Heart left ventricle (tissue), 16 donors: ENCODE results near the gene SCAF4. TPM values are rescaled to one million over a fixed set of nuclear protein-coding genes. Genes with fewer than 3 reads are reported as not detected.

Source experiments
- ATAC-seq, 4 donors: fragments of 200-7000 bp; cut with Tn5 transposase; one replicate each; pipeline ENCODE4 v1.9.1; 2020 to 2022; ENCODE audit warnings: moderate library complexity in 4 of 4, mild to moderate bottlenecking in 3 of 4, moderate number of reproducible peaks in 1 of 4
- DNase-seq, 5 donors: peaks; one replicate each; pipeline ENCODE4 v3.0.0-alpha.2; 2020
- H3K27ac ChIP-seq, 12 donors: fragments of 200-600 bp; sonication (generic) in 4 of 12; one replicate each; pipeline versions ENCODE4 v1.5.0 to v1.8.0; 2016 to 2022; ENCODE audit warnings: mild to moderate bottlenecking in 2 of 12
- H3K27me3 ChIP-seq, 9 donors: fragments of 200-600 bp; sonication (generic) in 2 of 9; one replicate each; pipeline versions ENCODE4 v1.5.1 to v1.8.0; 2016 to 2022; ENCODE audit warnings: mild to moderate bottlenecking in 3 of 9
- H3K36me3 ChIP-seq, 9 donors: fragments of 200-600 bp; sonication (generic) in 2 of 9; one replicate each; pipeline versions ENCODE4 v1.5.0 to v1.8.0; 2018 to 2022; ENCODE audit warnings: mild to moderate bottlenecking in 2 of 9
- H3K4me1 ChIP-seq, 12 donors: fragments of 200-600 bp; sonication (generic) in 4 of 12; one replicate each; pipeline versions ENCODE4 v1.5.0 to v1.8.0; 2016 to 2022; ENCODE audit warnings: mild to moderate bottlenecking in 3 of 12
- H3K4me3 ChIP-seq, 12 donors: fragments of 200-600 bp; sonication (generic) in 4 of 12; one replicate each; pipeline versions ENCODE4 v1.5.0 to v1.8.0; 2017 to 2022; ENCODE audit warnings: mild to moderate bottlenecking in 9 of 12, moderate library complexity in 4 of 12
- H3K9me3 ChIP-seq, 12 donors: fragments of 200-600 bp; sonication (generic) in 4 of 12; one replicate each; pipeline versions ENCODE4 v1.5.0 to v1.8.0; 2016 to 2022; ENCODE audit warnings: mild to moderate bottlenecking in 1 of 12
- CTCF ChIP-seq, 12 donors: fragments of 200-600 bp; sonication (generic) in 4 of 12; IDR thresholded peaks; one replicate each; pipeline versions ENCODE4 v1.5.0 to v1.8.0; 2018 to 2022; ENCODE audit warnings: antibody characterized with exemption in 12 of 12, mild to moderate bottlenecking in 5 of 12
- POLR2A ChIP-seq, 2 donors: fragments of 450-650 bp; IDR thresholded peaks; one replicate each; pipeline ENCODE4 v1.6.1; 2017; ENCODE audit warnings: antibody characterized with exemption in 2 of 2, mild to moderate bottlenecking in 2 of 2, moderate library complexity in 2 of 2
- WGBS, 4 donors: extraction: QIAGEN DNeasy Blood & Tissue Kit in 2 of 4; methylation state at CpG; one replicate each; pipeline versions ENCODE4 v1.1.5 to v1.1.7; 2013 to 2018; 5-methylcytosine and 5-hydroxymethylcytosine counted together
- intact Hi-C, 10 donors: fragments of 100-400 bp; cut with DNase I; formaldehyde crosslinking; loops; one replicate each; pipeline versions ENCODE4 v1.11.1 to v1.14.2; 2022
- polyA plus RNA-seq, 2 donors: library from polyadenylated mRNA; stranded (reverse); fragments of 200-250 nt; gene quantifications; one replicate each; pipeline ENCODE4 v1.2.3, GENCODE V29; 2013
- total RNA-seq, 9 donors: library from RNA; depleted of rRNA in 2 of 9; stranded (reverse); fragments of >200 nt in 2 of 9; fragmentation: NEBNext Ultra II Directional in 3 of 9; extraction: Animal tissue kit (Norgen Biotek cat#: 25700) in 3 of 9; gene quantifications; one replicate each; pipeline versions ENCODE4 v1.1.0 to v1.2.4, GENCODE V29; 2016 to 2023
- donor health status: ischemic (EF 13 %, LVEDD 7.1; RV severe dilation, severe dysfunction).
- donor health status: healthy with polysubstance abuse.
- donor health status: DM: no; HTN: yes; CAD: no.
- donor health status: DM: no; HTN: no; CAD: no.
- donor health status: ischemic (EF 25% LVEDD 6.9; RV normal size, moderate dysfunction).
- donor health status: ischemic (EF 25% LVEDD 5.7; RV mildly dilated, moderate dysfunction).
- donor health status: healthy.
- donor health status: DM: yes; HTN: yes; CAD: no.
- donor health status: ischemic (EF 35%, LVEDD 5.7; RV mildly dilated, moderate dysfunction).
- donor health status: nonischemic (EF 11% LVEDD 7.7; RV severe dilation, severe dysfunction).
- donor health status: DM: yes; HTN: yes; CAD: no.
- donor health status: PGD.
- donor health status: ischemic (EF 29% LVEDD 5.4; RV normal size, mild dysfunction).
- donor health status: nonischemic (EF 23%, LVEDD 6.1; RV moderate dilation, normal function).

The SCAF4 gene
- total and polyA plus RNA-seq, 11 donors, result 7.8 to 25.8 (median 17.3) TPM

- H3K4me1 ChIP-seq, result no peaks in the 10 kb centered on the region
- no peak overlapping the region for H3K27ac ChIP-seq
- no peaks in the 10 kb centered on the region for H3K27me3 ChIP-seq
- no peaks in the 10 kb centered on the region for H3K9me3 ChIP-seq
- intact Hi-C loops, result no loop called here
- TF ChIP-seq CTCF (IDR thresholded peaks at IDR 0.05), result no peak
- no peak for TF ChIP-seq POLR2A (IDR thresholded peaks at IDR 0.05)
- DNase-seq, result no peak
- no peak for ATAC-seq
- no peaks in the 10 kb centered on the region for H3K36me3 ChIP-seq
- no peak overlapping the region for H3K4me3 ChIP-seq
- 80 to 88% (median 84%) methylated on average over 4 of the region's 4 CpGs for WGBS, 4 donors
These were observed 20.4 kb upstream of the SCAF4 start for GRCh38 chr21:31752352-31752751.

DNA sequence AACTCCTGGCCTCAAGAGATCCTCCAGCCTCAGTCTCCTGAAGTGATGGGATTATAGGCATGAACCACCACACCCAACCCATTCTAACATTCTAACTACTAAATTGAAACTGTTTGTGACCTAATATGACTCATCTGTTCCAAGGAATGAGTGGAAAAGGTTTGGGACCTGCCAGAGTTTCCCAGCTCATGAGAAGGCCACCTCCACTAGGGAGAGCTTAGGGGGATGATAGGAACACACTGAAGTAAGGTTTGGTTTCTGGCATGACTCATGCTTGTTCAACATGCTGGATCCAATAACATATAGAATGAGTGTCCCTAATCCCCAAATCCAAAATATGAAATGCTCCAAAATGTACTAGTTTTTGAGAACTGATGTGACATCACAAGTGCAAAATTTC is 18.9 kb upstream of the SCAF4 start:
- Histone ChIP-seq H3K27ac (no peak overlapping the region), H3K9me3 (peaks cover 0 to 9% (median 0%) of the 10 kb centered on the region in 12 donors), H3K27me3 (no peaks in the 10 kb centered on the region), H3K36me3 (no peaks in the 10 kb centered on the region), H3K4me1 (no peaks in the 10 kb centered on the region), H3K4me3 (no peak overlapping the region)
- ATAC-seq (no peak), DNase-seq (no peak)
- no peak for TF ChIP-seq CTCF (IDR thresholded peaks at IDR 0.05)
- TF ChIP-seq POLR2A (IDR thresholded peaks at IDR 0.05), result no peak
- intact Hi-C loops, result no loop called here

- WGBS, 4 donors, result 89 to 91% (median 90%) methylated on average over 5 of the region's 5 CpGs
- TF ChIP-seq CTCF (IDR thresholded peaks at IDR 0.05) (no peak), POLR2A (IDR thresholded peaks at IDR 0.05) (no peak)
- Histone ChIP-seq H3K4me3 (no peak overlapping the region), H3K4me1 (no peaks in the 10 kb centered on the region), H3K27ac (no peak overlapping the region), H3K9me3 (peaks cover 0 to 11% (median 0%) of the 10 kb centered on the region in 12 donors), H3K36me3 (no peaks in the 10 kb centered on the region), H3K27me3 (no peaks in the 10 kb centered on the region)
- ATAC-seq (no peak), DNase-seq (no peak)
- intact Hi-C loops, result no loop called here
These were observed 12.4 kb upstream of the SCAF4 start for GRCh38 chr21:31744182-31744800.

- 82 to 92% (median 87%) methylated on average over 1 of the region's 1 CpG for WGBS, 4 donors
- Histone ChIP-seq H3K4me3 (no peak overlapping the region), H3K36me3 (no peaks in the 10 kb centered on the region), H3K27ac (no peak overlapping the region), H3K4me1 (no peaks in the 10 kb centered on the region), H3K9me3 (peaks cover 0 to 11% (median 0%) of the 10 kb centered on the region in 12 donors), H3K27me3 (no peaks in the 10 kb centered on the region)
- intact Hi-C loops, result no loop called here
- TF ChIP-seq CTCF (IDR thresholded peaks at IDR 0.05) (no peak), POLR2A (IDR thresholded peaks at IDR 0.05) (no peak)
- ATAC-seq (no peak), DNase-seq (no peak)
These were observed 11.8 kb upstream of the SCAF4 start for GRCh38 chr21:31743712-31744111.
